Measurements from ENCODE around the gene APOL6.

The APOL6 gene

GRCh38 chr22:35637254-35637653 is 11.0 kb upstream of the APOL6 start:
- H3K9me3 ChIP-seq: no peaks in the 10 kb centered on the region
- intact Hi-C loops (cut with DNase I; ENCODE audit: low total_unique reads): no loop called here
- TF ChIP-seq CTCF (IDR thresholded peaks at IDR 0.05): no peak
- H3K4me1 ChIP-seq: peaks cover 0 to 28% (median 20%) of the 10 kb centered on the region in 4 donors
- H3K27me3 ChIP-seq: no peaks in the 10 kb centered on the region
- no peaks in the 10 kb centered on the region for H3K36me3 ChIP-seq
- H3K4me3 ChIP-seq: no peak overlapping the region
- DNase-seq: peak in 1 of 2 donors; percentile 40
- peak overlapping the region; percentile 84 to 85 for H3K27ac ChIP-seq

GRCh38 chr22:35638001-35638400 is 10.2 kb upstream of the APOL6 start:
- no peak for DNase-seq
- H3K9me3 ChIP-seq: no peaks in the 10 kb centered on the region
- peak overlapping the region; percentile 84 to 85 for H3K27ac ChIP-seq
- intact Hi-C loops (cut with DNase I; ENCODE audit: low total_unique reads): no loop called here
- H3K36me3 ChIP-seq: no peaks in the 10 kb centered on the region
- H3K27me3 ChIP-seq: no peaks in the 10 kb centered on the region
- H3K4me1 ChIP-seq: peaks cover 0 to 28% (median 20%) of the 10 kb centered on the region in 4 donors
- TF ChIP-seq CTCF (IDR thresholded peaks at IDR 0.05): no peak
- H3K4me3 ChIP-seq: no peak overlapping the region

- DNase-seq: peak; percentile 89 to 96
- intact Hi-C loops (cut with DNase I; ENCODE audit: low total_unique reads): no loop called here
- no peaks in the 10 kb centered on the region for H3K9me3 ChIP-seq
- peak overlapping the region; percentile 84 to 85 for H3K27ac ChIP-seq
- peaks cover 0 to 28% (median 20%) of the 10 kb centered on the region in 4 donors for H3K4me1 ChIP-seq
- H3K27me3 ChIP-seq: no peaks in the 10 kb centered on the region
- H3K4me3 ChIP-seq: no peak overlapping the region
- no peaks in the 10 kb centered on the region for H3K36me3 ChIP-seq
- TF ChIP-seq CTCF (IDR thresholded peaks at IDR 0.05): no peak
Measured at GRCh38 chr22:35638410-35638809, 9.8 kb upstream of the APOL6 start.

DNA sequence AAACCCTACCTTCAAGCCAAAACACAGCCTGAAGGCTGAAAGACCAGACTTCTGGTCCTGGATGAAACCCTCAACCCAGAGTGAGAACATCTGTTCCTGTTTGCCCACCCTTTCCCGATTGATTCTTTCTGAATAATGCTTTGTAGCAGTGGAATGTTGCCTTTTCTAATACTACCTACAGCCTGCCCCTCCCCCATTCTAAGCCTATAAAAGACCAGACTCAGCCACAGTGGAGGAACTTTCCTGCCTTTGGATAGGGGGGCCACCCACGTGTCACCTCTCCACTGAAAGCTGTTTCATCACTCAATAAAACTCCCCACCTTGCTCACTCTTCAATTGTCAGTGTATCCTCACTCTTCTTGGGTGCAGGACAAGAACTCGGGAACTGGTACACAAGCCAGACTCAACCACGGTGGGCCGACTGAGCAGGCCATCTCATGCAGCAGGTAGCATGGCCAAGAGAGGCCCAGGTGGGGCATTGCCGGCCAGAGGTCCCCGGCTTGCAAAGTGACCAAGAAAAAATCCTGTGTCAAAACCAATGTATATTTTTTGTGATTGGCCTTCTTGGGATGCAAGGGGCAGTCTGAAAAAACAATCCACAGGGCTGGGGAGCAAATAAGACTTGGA is 6.6 kb upstream of the APOL6 start:
- Histone ChIP-seq H3K4me1 (peaks cover 0 to 41% (median 25%) of the 10 kb centered on the region in 4 donors), H3K27me3 (no peaks in the 10 kb centered on the region), H3K36me3 (no peaks in the 10 kb centered on the region), H3K9me3 (no peaks in the 10 kb centered on the region), H3K4me3 (no peak overlapping the region), H3K27ac (no peak overlapping the region)
- intact Hi-C loops (cut with DNase I; ENCODE audit: low total_unique reads): no loop called here
- TF ChIP-seq CTCF (IDR thresholded peaks at IDR 0.05): no peak
- DNase-seq: no peak

- H3K4me3 ChIP-seq: no peak overlapping the region
Measured at GRCh38 chr22:35642305-35642741, 5.9 kb upstream of the APOL6 start.

More at GRCh38 chr22:35642305-35642741, 5.9 kb upstream of the APOL6 start:
- H3K4me1 ChIP-seq: peaks cover 0 to 46% (median 30%) of the 10 kb centered on the region in 4 donors
- no peak for DNase-seq
- no peaks in the 10 kb centered on the region for H3K27me3 ChIP-seq
- H3K36me3 ChIP-seq: no peaks in the 10 kb centered on the region
- H3K9me3 ChIP-seq: no peaks in the 10 kb centered on the region
- no peak for TF ChIP-seq CTCF (IDR thresholded peaks at IDR 0.05)
- intact Hi-C loops (cut with DNase I; ENCODE audit: low total_unique reads): no loop called here
- H3K27ac ChIP-seq: no peak overlapping the region

All from tibial artery (tissue), 4 donors.